CD4-positive, alpha-beta T cell treated with Interleukin-12 subunit alpha and Interleukin-12 subunit beta, for 1 hour (primary cell): ENCODE measurements around the gene IPPK.

Source experiments
- DNase-seq: peaks from one replicate; pipeline ENCODE4 v3.0.0-alpha.2; 2020

Gene IPPK, protein sequence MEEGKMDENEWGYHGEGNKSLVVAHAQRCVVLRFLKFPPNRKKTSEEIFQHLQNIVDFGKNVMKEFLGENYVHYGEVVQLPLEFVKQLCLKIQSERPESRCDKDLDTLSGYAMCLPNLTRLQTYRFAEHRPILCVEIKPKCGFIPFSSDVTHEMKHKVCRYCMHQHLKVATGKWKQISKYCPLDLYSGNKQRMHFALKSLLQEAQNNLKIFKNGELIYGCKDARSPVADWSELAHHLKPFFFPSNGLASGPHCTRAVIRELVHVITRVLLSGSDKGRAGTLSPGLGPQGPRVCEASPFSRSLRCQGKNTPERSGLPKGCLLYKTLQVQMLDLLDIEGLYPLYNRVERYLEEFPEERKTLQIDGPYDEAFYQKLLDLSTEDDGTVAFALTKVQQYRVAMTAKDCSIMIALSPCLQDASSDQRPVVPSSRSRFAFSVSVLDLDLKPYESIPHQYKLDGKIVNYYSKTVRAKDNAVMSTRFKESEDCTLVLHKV

DNA sequence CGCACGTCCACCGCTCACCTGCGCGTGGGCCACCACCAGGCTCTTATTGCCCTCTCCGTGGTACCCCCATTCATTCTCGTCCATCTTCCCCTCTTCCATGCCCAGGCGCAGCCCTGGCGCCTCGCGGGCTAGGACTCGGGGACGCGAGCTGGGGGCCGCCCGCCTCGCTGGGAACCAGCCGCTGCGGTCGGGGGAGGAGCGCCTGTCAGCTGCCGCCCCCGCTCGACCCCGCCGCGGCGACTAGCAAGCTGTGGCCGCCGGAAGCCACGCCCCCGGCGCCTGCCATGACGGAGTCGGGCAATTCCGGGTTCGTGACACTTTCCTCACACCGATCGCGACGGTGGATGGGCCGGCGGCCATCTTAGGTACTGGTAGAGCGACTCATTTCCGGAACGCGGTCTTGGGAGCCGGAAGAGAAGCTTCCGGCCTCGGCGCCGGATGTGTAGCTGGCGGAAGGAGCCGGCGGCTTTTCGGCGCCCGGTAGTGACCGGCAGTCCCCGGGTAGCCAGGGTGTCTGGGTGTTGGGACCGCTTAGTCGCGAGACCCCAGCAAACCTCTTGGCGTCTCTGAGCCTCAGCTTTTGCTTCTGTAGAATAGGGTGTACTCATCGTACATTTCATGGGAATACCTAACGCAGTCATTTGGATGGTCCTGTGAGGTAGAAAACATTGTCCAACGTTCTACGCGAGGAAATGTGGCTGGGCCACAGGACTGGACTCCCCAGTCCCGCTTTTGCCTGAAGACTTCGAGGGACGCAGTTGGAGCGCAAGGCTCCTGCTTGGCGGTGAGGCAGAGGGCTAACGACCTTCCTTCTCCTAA, at the start of gene IPPK:
Gene IPPK, minus strand, starts transcription at position 242 of the 819 bp plus-strand sequence. Its CDS starts 143 bp downstream, at position 99.
- DNase-seq, result peak; percentile 98

DNA sequence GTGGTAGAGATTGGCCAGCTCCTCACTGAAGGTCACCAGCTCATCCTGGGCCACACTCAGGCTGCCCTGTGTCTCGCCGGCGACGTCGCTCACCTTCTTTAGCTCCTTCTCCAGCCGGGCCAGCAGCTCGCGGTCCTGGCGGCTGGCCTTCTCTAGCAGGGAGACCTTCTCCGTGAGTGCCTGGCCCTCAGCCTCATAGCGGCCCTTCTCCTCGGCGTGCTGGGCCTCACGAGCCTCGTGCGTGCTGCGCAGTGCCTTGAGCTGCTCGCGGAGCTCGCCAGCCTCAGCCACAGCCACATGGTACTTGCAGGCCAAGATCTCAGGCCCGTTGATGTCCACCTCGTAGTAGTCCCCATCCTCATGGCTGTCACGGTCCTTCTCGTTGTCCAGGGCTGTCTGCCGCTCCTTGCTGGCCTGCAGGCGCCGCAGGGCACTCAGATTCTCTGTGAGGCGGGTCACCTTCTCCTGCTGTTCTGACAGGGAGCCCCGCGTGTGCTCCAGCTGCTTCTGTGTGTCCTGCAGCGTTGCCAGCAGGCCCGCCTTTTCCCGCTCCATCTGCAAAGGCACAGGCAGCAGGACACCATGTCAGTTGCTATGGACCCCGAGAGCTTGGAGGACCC, 49.2 kb upstream of the IPPK start:
- no peak for DNase-seq

DNA sequence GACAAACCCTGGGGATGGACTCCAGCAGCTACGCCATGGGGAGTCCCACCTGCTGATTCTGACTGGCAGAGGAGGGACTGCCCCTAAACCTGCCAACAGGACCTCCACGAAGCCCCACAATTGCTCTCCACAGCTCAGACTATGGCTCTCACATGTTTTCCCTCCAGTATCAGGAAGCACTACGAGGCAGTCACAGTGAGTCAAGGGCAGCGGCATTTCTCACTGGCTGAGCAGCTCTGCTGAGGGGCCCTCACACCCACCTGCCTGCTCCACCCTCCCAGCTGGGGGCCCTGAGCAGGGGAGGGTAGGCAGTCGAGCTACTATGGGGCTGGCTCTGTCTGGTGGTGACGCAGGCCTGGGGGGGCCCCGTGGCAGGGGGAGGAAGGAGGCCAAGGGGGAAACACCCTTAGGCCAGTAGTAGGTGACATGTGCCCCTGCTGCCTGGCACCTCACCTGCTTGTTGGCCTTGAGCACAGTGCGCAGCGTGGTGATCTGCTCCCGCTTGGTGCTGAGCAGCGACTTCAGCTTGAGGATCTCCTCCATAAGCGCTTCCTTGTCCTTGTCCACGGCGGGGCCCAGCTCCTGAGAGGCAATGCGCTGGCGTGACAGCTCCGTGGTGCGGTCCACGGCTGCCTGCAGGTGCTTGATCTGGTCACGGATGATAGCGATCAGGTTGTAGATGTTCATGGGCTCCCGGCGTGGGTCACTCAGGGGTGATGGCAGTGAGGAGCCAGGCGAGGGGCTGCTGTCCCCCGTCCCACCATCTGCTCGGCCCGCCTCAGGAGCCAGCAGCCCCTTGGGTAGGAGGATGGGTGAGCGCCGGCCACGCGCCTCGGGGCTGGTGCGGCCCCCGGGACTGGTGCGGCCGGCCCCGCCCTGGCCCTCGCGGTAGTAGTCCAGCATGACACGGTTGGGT, 48.4 kb upstream of the IPPK start:
- DNase-seq, result no peak

DNA sequence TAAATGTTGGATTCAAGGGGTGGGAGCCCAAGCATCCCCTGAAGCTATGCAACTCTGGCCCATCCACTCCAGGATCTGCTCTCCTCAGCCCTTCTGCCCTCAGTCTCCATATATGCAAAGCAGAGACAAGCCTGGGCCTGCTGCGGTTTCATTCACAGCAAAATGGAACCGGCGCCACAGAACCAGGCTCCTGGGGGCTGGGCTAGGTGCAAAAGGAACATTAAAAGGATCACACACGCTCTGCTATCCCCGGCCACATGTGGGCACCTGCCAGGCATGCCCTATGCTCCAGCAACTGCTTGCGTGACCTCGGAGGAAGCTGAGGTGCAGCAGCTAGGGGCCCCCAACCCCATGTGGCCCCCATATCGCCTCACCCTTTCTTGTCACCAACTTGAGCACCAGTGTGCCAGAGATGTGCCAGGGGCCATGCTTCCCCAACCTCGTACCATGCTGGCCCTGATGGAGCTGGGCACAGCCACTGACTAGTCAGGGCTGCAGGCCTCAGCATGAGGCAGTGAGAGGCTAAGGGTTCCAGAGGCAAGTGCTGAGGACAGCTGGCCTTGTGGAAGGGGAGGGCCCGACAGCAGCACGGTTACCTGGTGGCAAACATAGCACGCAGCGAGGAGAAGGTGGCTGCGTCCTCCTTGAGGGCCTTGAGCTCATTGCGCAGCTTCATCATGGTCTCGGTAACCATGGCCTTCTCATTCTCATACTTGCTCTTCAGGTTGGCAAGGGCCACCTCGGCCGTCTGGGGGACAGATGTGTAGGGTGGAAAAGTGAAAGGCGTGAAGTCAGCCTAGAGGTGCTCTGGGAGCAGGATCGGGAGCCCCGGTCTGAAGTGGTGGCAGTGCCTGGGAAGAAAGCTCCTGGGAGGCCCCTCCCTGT, 47.5 kb upstream of the IPPK start:
- DNase-seq, result no peak

DNA sequence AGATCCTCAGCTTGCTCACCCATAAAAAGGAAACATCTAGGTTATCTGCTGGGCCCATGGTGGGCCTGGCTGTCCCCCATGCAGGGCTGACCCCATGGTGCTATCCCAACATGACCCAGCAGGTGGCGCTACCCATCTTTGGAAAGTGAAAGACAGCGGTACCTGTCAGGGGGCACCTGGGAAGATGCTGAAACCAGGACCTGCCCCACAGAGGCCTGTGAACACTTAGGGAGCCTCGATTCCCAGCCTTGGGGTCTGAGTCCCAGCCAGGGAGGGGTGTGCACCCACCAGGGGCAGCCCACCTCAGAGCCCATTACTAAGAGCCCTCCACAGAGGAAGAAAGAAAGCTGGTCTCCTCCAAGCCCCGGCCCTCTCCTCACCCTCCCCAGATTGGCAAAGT, 46.6 kb upstream of the IPPK start:
- DNase-seq, result peak; percentile 77

DNA sequence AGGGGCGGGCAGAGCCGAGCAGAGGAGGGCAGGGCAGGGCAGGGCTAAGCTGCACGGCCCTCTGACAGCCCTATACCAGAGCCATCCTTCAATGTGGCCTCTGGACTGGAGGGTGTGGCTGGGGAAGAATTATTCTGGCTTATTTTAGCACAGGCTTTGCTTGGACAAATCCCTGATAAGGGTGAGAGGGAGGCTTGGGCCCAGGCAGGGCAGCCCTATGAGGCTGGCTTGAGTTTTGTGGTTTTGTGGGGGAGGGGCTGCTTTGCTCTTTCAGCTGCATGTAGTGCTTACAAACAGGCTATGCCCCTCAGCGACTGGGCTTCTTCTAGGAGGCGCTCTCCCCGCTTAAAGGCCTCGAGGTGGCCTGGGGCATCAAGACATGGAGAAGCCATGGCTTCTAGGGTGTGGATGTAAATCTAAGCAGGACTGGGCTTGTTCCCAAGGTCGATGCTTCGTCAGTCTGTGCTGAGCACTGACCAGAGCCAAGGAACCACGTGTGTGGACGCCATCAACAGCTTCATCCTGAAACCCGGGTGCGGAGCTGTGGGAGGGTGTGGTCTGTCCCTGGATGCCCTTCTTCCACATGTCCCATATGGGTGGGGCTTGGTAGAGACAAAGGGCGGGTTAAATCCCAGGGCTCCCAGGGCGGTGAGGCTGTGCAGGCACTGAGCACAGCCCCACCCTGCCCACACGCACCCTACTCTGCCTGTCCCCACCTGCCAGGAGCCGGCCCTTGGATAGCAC, 45.7 kb upstream of the IPPK start:
- no peak for DNase-seq

DNA sequence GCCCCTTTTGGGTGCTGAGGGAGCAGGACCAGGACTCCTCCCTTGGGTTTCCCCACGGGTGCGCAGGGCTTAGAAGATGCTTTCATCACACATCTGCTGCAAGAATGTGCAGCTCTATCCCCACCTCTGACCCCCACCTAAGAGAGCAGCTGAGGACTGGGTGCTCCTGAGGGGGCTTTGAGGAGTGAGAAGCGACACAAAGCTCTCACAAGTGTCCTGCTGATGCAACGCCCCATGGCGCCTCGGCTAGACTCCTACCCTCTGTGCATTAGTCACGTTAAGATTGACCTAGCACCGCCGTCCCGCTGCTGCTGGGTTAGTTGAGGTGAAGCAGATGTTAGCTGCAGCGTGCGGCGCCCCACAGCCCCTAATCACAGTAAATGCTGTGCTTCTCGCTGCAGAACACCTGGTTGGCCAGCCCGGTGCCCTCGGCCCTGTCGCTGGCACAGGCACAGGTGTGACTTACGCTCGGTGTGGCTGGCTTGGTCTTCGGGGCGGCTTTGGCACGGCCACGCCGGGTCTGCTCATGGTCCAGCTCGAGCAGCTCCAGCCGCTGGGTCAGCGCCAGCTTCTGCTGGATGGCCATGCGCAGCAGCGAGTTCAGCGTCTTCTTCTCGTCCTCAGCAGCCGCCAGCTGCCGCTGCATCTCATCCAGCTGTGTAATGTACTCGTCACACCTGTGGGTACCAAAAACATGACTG, 45.0 kb upstream of the IPPK start:
- DNase-seq, result no peak

DNA sequence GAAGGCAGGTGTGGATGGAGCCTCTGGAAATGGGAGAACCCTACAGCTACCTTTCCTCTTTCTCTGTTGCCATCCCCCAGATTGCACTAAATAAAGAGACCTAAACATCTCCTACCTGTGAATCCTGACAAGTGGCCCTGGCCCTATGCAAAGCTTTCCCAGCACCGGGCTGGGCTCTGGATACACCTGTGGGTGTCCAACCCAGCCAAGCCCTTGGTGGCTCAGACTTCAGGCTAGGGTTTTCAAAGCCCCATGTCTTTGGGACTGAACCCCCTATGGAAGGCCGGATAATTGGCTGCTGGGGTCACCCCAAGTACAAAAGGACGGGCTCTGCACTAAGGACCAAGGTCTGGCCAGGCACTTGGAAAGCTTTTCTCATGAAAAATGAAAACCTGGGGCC, 44.1 kb upstream of the IPPK start:
- DNase-seq, result no peak

DNA sequence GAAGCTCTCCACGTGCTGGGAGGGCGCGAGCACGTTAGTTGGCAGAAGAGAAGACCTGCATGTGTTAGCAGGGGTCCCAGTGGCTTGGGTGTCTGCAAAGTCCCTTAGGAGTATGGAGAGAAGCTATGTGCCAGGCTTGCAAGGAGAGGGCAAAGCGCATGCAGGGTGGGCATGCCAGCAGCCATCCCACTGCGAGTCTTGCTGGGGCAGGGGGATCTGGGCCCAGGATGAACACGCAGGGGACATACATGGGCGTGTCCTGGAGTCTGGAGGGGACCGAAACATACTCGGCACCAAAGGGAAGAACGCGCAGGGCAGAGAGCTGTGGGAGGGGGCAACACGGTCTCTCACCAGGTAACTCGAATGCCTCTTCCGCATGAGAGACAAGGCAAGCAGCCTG, 43.6 kb upstream of the IPPK start:
- no peak for DNase-seq

DNA sequence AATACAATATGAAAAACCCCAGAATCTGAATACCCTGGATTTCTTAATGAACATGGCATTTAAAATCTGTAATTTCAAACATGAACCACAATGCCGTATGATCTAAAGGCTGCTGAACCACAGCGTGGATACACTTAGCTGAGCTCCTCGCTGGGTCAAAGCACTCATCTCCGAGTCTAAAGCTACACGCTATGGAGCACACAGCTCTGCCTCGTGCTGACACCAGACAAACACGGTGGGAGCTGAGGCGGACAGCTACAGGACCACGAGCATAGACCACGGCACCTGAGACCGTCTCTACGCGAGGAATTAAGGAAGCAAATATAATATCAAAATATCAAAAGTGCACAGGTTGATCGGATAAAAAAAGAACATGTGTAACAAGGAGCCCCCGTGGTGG, 42.8 kb upstream of the IPPK start:
- DNase-seq, result no peak

DNA sequence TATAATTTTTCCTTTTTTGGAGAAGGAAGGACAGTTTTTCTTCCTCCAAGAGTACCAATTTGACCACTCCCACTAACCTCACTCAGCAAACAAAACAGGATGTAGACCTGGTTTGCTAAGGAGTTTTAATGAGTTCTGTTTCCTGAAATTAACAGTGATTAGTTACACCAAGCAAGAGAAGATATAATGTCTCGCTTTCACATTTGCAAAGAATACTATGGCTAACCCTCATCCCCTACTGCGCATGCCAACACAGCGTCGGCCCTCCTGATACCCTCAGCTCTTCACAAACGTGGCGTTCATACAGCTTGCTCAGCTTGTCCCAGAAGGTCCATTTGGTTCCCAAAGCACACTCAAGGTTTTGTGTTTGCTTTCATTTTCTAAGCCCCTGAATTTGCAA, 41.9 kb upstream of the IPPK start:
- DNase-seq, result peak; percentile 25

DNA sequence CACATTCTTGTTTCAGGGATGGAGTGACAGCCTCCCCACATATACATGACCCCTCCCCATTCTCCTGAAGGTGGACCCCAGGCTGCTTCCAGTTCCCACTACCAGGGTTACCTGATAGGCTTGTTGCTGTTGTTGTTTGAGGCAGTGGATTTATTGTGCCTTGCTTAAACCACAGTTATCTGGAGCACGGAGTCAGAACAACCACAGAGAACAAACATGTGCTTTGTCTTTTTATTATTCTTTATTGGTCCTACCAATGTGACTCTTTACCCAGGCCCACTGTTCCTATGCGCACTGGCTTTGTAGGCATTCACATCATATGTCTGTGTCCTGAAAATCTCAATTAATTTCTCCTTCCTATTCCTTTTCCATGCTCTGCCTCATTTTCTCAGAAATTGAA, 41.2 kb upstream of the IPPK start:
- no peak for DNase-seq

DNA sequence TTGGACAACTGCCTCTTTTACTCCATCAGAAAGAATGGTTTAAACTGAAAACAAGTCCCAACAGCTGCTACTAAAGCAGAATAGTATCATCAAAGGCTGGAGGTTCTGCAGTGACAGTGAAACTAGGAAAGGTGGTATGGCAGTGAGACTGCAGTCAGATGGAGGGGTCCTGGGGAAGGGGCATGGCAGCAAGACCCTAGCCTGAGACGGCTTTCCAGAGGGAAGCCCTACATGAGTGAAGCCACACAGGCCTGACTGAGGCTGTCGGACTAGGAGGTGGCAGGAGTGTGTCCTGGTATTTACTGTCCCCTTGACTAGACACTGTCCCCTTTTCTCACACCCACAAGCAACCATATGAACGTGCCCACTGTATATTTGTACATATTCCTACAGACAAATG, 40.4 kb upstream of the IPPK start:
- DNase-seq, result no peak

DNA sequence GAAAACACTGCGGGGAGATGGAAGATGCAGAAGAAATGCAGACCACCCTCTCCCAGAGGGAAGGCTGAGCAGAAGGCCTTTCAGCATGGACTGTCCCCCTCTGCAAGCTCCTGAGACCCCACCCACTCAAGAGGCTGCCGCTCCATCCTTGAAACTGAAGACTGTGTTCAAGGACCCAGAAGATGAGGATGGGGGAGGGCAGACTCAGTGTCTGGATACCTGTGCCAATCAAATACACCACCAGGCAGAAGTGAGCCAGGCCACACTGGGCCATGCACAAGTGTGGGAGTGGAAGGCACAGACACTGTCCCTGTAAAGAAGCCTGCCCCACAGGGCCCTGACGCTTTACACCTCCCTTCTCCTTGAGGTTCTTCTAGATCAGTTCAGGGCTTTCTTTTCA, 40.0 kb upstream of the IPPK start:
- DNase-seq, result no peak

DNA sequence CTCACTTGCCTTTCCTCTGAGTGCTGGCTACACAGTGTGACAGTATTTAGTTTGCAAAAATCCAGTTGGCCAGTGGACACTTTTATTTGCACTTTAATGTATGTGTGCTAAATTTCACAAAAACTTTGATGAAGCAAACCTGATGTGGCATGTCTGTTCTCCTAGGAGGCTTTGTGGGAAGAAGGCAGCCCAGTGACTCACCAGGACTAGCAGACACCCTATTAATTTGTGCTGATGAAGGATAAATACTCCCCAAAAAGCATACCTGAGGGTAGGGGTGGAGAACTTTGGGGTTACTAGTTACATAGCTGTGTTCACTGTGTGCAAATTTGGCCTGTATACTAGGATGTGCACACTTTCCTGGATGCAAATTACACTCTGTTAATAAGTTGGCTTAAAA, 39.3 kb upstream of the IPPK start:
- DNase-seq, result no peak

DNA sequence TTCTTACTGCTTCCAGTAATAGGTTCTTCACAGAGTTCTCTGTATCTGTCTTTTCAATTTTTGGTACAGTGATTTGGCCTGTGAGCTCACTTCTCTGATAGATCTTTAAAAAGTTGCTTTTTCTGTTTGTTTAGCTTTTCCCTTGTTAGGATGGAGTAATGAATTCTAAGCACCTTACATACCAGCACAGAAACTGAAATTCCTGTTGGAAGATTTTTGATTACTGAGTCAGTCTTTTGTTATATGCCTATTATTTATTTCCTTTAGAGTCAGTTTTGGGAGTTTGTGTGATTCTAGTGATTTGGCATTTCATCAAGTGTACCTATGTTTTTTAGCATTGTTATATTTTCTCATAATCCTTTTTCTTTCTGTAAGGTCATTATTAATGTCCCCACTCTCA, 37.6 kb upstream of the IPPK start:
- DNase-seq, result no peak

DNA sequence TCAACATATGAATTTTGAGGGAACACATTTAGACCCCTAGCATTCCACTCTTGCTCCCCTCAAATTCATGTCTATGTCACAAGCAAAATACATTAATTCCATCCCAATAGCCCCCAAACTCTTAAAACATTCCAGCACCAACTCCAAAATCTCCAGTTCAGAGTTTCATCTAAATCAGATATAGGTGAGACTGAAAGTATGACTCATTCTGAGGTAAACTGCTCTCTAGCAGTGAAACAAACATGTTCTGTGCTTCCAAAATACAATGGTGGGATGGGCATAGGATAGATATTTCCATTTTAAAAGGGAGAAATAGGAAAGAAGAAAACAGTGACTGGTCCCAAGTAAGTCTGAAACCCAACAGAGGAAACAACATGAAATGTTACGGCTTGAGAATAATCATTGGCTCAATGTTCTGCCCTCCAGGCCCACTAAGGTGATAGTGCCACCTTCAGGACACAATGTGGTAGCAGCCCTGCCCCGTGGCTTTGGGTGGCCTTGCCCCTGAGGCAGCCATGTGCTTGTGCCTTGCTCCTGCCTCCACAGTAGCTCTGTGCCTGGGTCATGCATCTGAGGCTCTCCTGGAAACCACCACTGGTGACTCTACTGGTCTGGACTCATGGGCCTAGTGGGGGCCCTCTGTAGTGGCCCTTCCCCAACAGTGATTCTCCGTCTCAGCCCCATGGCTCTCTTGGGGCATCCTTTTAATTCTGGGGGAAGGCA, 36.4 kb upstream of the IPPK start:
- peak; percentile 46 for DNase-seq

DNA sequence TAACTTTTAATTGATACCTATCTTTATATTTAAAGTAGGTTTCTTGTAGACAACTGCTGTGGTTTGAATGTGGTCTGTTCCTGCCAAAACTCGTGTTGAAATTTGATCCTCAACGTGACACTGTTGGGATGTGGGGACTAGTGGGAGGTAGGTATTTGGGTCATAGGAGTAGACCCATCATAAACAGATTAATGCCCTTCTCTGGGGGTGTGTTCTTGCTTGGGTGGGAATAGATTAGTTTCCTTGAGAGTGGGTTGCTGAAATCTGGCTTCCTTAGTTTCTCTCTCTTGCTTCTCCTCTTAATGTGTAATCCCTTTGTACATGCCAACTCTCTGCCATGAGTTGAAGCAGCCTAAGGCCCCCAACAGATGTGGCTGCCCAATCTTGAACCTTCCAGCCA, 34.6 kb upstream of the IPPK start:
- DNase-seq, result no peak

DNA sequence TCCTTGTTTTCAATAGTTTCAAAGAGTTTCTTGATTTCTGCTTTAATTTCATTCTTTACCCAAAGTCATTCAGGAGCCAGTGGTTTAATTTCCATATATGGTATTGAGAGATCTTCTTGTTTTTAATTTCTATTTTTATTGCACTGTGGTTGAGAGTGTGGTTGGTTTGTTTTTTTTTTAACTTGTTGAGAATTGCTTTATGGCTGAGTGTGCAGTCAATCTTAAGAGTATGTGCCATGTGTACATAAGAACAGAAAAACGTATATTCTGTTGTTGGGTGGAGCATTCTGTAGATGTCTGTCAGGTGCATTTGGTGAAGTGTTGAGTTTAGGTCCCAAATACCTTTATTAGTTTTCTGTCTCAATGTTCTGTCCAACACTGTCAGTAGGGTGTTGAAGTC, 26.7 kb upstream of the IPPK start:
- no peak for DNase-seq
